IPS-11a (cell line): Measurements from ENCODE around the gene PROM1.

Experiments used
- H3K4me3 ChIP-seq: one replicate; pipeline ENCODE4 v1.5.1; 2013; ENCODE audit warnings: low read depth, low read length, control low read depth

Gene PROM1

GRCh38 chr4:15948826-15949225 lies 135.0 kb downstream of the PROM1 start:
- no peak overlapping the region for H3K4me3 ChIP-seq

GRCh38 chr4:15947684-15948083 lies 136.1 kb downstream of the PROM1 start:
- H3K4me3 ChIP-seq: no peak overlapping the region

- H3K4me3 ChIP-seq: no peak overlapping the region
Measured at GRCh38 chr4:15945516-15945915, 138.3 kb downstream of the PROM1 start.

- no peak overlapping the region for H3K4me3 ChIP-seq
Measured at GRCh38 chr4:15944895-15945294, 138.9 kb downstream of the PROM1 start.

GRCh38 chr4:15942283-15942682 lies 141.5 kb downstream of the PROM1 start:
- H3K4me3 ChIP-seq: no peak overlapping the region

- H3K4me3 ChIP-seq: no peak within 1 kb of the TSS
Measured at GRCh38 chr4:15938640-15939039, 145.2 kb downstream of the PROM1 start, which contains the start of gene FGFBP1. FGFBP1 (minus strand) TSS chr4:15938740; CDS start chr4:15936632, 2,108 bp downstream.

GRCh38 chr4:15938182-15938581 lies 145.6 kb downstream of the PROM1 start:
- no peak overlapping the region for H3K4me3 ChIP-seq

GRCh38 chr4:15936495-15936894 lies 147.3 kb downstream of the PROM1 start:
- no peak overlapping the region for H3K4me3 ChIP-seq

GRCh38 chr4:15935504-15936402 lies 148.1 kb downstream of the PROM1 start:
- no peak overlapping the region for H3K4me3 ChIP-seq

- H3K4me3 ChIP-seq: no peak overlapping the region
Measured at GRCh38 chr4:15934259-15934658, 149.6 kb downstream of the PROM1 start.

- H3K4me3 ChIP-seq: no peak overlapping the region
Measured at GRCh38 chr4:15931451-15932210, 152.2 kb downstream of the PROM1 start.

- no peak overlapping the region for H3K4me3 ChIP-seq
Measured at GRCh38 chr4:15930314-15930713, 153.5 kb downstream of the PROM1 start.

GRCh38 chr4:15929540-15929939 lies 154.3 kb downstream of the PROM1 start:
- no peak overlapping the region for H3K4me3 ChIP-seq

GRCh38 chr4:15928883-15929282 lies 154.9 kb downstream of the PROM1 start:
- H3K4me3 ChIP-seq: no peak overlapping the region

GRCh38 chr4:15926486-15926885 lies 157.3 kb downstream of the PROM1 start:
- no peak overlapping the region for H3K4me3 ChIP-seq

GRCh38 chr4:15925830-15926229 lies 158.0 kb downstream of the PROM1 start:
- H3K4me3 ChIP-seq: no peak overlapping the region

- no peak overlapping the region for H3K4me3 ChIP-seq
Measured at GRCh38 chr4:15921592-15921932, 162.3 kb downstream of the PROM1 start.

- H3K4me3 ChIP-seq: no peak overlapping the region
Measured at GRCh38 chr4:15920723-15921591, 162.9 kb downstream of the PROM1 start.

GRCh38 chr4:15918484-15919129 lies 165.2 kb downstream of the PROM1 start:
- H3K4me3 ChIP-seq: no peak overlapping the region
